K562 (cell line): ENCODE data around the gene FAM83F. TPM values are rescaled to one million over a fixed set of nuclear protein-coding genes. Genes with fewer than 3 reads are reported as not detected.

Experiments
- CHCHD3 ChIP-seq: fragments of 250-450 bp; sonication (Bioruptor Pico); IDR thresholded peaks from 2 replicates; pipeline ENCODE4 v2.1.2; 2022; ENCODE audit warnings: mild to moderate bottlenecking
- DNMT1 ChIP-seq: fragments of 450-650 bp; IDR thresholded peaks from 2 replicates; pipeline ENCODE4 v1.6.1; 2016; ENCODE audit warnings: antibody characterized with exemption, mild to moderate bottlenecking
- GATAD2A ChIP-seq: fragments of 450-650 bp; IDR thresholded peaks from 2 replicates; pipeline ENCODE4 v1.6.1; 2017
- HCFC1 ChIP-seq: IDR thresholded peaks from 2 replicates; pipeline ENCODE4 v1.6.1; 2012; ENCODE audit warnings: low read depth, low read length, improper control_type of control experiment
- KLF13 ChIP-seq: fragments of 450-650 bp; IDR thresholded peaks from 2 replicates; pipeline ENCODE4 v1.6.1; 2016; ENCODE audit warnings: missing genetic modification characterization, low read depth, mild to moderate bottlenecking, missing compliant biosample characterization, moderate library complexity, borderline replicate concordance
- MEF2A ChIP-seq: IDR thresholded peaks from 2 replicates; pipeline ENCODE4 v1.6.1; 2011; ENCODE audit warnings: low read depth, mild to moderate bottlenecking, low read length, moderate library complexity; ENCODE audit not compliant: control insufficient read depth
- POU5F1 ChIP-seq: fragments of 150-350 bp; IDR thresholded peaks from 2 replicates; pipeline ENCODE4 v1.6.1; 2014; ENCODE audit warnings: borderline replicate concordance, low read length, low read depth, mild to moderate bottlenecking; ENCODE audit not compliant: partially characterized antibody
- PTTG1 ChIP-seq: fragments of 450-650 bp; IDR thresholded peaks from 2 replicates; pipeline ENCODE4 v1.6.1; 2016; ENCODE audit warnings: low read depth, mild to moderate bottlenecking, missing genetic modification characterization, missing compliant biosample characterization
- SLC30A9 ChIP-seq: fragments of 250-450 bp; sonication (Bioruptor Pico); IDR thresholded peaks from 2 replicates; pipeline ENCODE4 v1.8.0; 2022; ENCODE audit warnings: mild to moderate bottlenecking, moderate library complexity
- SP1 ChIP-seq: sonication (generic); formaldehyde crosslinking; IDR thresholded peaks from 2 replicates; pipeline ENCODE4 v1.8.1; 2022; ENCODE audit warnings: mild to moderate bottlenecking, missing genetic modification reagents
- ZC3H11A ChIP-seq: IDR thresholded peaks from 2 replicates; pipeline ENCODE4 v1.6.1; 2012; ENCODE audit warnings: low read depth, low read length, improper control_type of control experiment
- ZNF197 ChIP-seq: fragments of 200-800 bp; sonication (Bioruptor generic); IDR thresholded peaks from 2 replicates; pipeline ENCODE4 v1.6.1; 2016; ENCODE audit warnings: low read depth, missing genetic modification characterization, missing compliant biosample characterization
- ZNF431 ChIP-seq: sonication (generic); formaldehyde crosslinking; IDR thresholded peaks from 2 replicates; pipeline ENCODE4 v1.8.0; 2022; ENCODE audit warnings: mild to moderate bottlenecking, missing genetic modification reagents
- ZNF780A ChIP-seq: fragments of 250-450 bp; sonication (Bioruptor Pico); IDR thresholded peaks from 2 replicates; pipeline ENCODE4 v1.5.0; 2021; ENCODE audit warnings: mild to moderate bottlenecking
- polyA plus RNA-seq, 8 experiments: library from polyadenylated mRNA; depleted of rRNA in 4 of 8; stranded (reverse) in 5 of 8; unstranded in 3 of 8; fragments of >200 nt; fragmentation: Nextera tagmentation in 2 of 8; fragmentation: Illumina TruSeq in 1 of 8; extraction: Ambion mirVana in 2 of 8; extraction: Trizol in 1 of 8; gene quantifications; 2 replicates each; pipeline versions ENCODE4 v1.2.1 to v1.2.3, GENCODE V29; 2011 to 2014; ENCODE audit warnings: inconsistent platforms in 1 of 8, missing spikeins in 1 of 8
- total RNA-seq, 7 experiments: library from RNA; depleted of rRNA in 6 of 7; stranded (reverse); fragments of >200 nt in 6 of 7; fragmentation: Illumina TruSeq in 2 of 7; extraction: Trizol in 2 of 7; gene quantifications; 2 replicates each; pipeline versions ENCODE4 v1.2.1 to v1.2.3, GENCODE V29; 2011 to 2021; ENCODE audit warnings: low replicate concordance in 1 of 7
- TF ChIP-seq, protein P1 (sequence below): fragments of 250-450 bp; sonication (Bioruptor Pico); IDR thresholded peaks from 2 replicates; pipeline ENCODE4 v1.9.0; 2021; ENCODE audit warnings: mild to moderate bottlenecking, inconsistent platforms
- TF ChIP-seq, protein P2 (sequence below): fragments of 450-650 bp; IDR thresholded peaks from 2 replicates; pipeline ENCODE4 v1.6.1; 2018; ENCODE audit not compliant: partially characterized antibody
- TF ChIP-seq, protein P3 (sequence below), 2 experiments: IDR thresholded peaks in 1 of 2; conservative IDR thresholded peaks in 1 of 2; 2 replicates each; pipeline ENCODE4 v1.6.1; 2016; ENCODE audit warnings: low read depth in 2 of 2, mild to moderate bottlenecking in 1 of 2, missing compliant biosample characterization in 1 of 2, missing genetic modification characterization in 1 of 2, moderate library complexity in 1 of 2

Gene FAM83F
- total and polyA plus RNA-seq, 9 of the 15 experiments (the other 6 are each of a cell fraction or from before 2014, with no cell fraction given), result under 0.01 to 0.13 (median 0.04) TPM; not detected in 1

DNA sequence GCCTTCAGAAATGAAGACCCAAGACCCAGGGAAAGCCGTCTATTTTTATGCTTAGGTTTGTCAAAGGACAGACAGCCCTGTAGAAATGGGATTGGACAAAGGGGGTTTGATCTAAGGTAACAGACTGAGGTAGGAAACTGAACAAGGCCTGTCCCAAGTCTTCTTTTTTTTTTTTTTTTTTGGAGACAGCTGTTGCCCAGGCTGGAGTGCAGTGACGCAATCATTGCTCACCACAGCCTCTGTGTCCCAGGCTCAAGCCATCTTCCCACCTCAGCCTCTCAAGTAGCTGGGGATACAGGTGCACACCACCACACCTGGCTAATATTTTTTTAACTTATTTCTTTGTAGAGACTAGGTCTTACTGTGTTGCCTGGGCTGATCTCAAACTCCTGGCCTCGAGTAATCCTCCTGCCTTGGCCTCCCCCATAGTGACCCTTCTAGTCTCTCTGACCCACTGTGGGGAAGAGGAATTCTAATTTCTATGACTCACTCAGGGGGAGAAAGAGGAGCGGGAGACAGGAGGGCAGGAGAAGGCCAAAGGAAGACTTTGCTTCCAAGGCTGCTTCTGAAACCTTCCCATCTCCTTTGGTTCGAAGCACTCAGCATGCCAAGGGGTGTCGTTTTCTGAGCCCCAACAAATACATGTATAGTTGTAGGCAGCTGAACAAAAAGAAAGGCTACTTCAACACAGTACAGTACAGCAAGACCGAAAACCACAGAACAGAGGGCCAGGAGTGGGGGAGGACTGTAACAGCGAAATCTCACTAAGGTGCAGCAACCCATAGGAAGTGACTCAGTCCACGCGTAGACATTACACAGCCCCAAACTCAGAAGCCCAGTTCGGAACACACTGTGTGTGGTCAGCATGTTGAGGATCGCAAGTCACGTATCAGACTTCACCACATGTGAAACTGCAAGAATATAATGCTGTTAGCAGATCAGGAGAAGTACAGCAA, 33.7 kb upstream of the FAM83F start (continued):
- TF ChIP-seq KLF13 (tag), result no peak
- TF ChIP-seq PTTG1 (tag), result no peak
- TF ChIP-seq HCFC1, result no peak
- TF ChIP-seq, protein P1, sequence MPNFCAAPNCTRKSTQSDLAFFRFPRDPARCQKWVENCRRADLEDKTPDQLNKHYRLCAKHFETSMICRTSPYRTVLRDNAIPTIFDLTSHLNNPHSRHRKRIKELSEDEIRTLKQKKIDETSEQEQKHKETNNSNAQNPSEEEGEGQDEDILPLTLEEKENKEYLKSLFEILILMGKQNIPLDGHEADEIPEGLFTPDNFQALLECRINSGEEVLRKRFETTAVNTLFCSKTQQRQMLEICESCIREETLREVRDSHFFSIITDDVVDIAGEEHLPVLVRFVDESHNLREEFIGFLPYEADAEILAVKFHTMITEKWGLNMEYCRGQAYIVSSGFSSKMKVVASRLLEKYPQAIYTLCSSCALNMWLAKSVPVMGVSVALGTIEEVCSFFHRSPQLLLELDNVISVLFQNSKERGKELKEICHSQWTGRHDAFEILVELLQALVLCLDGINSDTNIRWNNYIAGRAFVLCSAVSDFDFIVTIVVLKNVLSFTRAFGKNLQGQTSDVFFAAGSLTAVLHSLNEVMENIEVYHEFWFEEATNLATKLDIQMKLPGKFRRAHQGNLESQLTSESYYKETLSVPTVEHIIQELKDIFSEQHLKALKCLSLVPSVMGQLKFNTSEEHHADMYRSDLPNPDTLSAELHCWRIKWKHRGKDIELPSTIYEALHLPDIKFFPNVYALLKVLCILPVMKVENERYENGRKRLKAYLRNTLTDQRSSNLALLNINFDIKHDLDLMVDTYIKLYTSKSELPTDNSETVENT (CRISPR knock-in tag), result no peak
- TF ChIP-seq MEF2A, result no peak
- TF ChIP-seq, protein P2, sequence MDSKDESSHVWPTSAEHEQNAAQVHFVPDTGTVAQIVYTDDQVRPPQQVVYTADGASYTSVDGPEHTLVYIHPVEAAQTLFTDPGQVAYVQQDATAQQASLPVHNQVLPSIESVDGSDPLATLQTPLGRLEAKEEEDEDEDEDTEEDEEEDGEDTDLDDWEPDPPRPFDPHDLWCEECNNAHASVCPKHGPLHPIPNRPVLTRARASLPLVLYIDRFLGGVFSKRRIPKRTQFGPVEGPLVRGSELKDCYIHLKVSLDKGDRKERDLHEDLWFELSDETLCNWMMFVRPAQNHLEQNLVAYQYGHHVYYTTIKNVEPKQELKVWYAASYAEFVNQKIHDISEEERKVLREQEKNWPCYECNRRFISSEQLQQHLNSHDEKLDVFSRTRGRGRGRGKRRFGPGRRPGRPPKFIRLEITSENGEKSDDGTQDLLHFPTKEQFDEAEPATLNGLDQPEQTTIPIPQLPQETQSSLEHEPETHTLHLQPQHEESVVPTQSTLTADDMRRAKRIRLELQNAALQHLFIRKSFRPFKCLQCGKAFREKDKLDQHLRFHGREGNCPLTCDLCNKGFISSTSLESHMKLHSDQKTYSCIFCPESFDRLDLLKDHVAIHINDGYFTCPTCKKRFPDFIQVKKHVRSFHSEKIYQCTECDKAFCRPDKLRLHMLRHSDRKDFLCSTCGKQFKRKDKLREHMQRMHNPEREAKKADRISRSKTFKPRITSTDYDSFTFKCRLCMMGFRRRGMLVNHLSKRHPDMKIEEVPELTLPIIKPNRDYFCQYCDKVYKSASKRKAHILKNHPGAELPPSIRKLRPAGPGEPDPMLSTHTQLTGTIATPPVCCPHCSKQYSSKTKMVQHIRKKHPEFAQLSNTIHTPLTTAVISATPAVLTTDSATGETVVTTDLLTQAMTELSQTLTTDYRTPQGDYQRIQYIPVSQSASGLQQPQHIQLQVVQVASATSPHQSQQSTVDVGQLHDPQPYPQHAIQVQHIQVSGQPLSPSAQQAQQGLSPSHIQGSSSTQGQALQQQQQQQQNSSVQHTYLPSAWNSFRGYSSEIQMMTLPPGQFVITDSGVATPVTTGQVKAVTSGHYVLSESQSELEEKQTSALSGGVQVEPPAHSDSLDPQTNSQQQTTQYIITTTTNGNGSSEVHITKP, result peak; percentile 92
- TF ChIP-seq ZNF431 (CRISPR knock-in tag), result no peak
- no peak for TF ChIP-seq POU5F1
- TF ChIP-seq, protein P3, sequence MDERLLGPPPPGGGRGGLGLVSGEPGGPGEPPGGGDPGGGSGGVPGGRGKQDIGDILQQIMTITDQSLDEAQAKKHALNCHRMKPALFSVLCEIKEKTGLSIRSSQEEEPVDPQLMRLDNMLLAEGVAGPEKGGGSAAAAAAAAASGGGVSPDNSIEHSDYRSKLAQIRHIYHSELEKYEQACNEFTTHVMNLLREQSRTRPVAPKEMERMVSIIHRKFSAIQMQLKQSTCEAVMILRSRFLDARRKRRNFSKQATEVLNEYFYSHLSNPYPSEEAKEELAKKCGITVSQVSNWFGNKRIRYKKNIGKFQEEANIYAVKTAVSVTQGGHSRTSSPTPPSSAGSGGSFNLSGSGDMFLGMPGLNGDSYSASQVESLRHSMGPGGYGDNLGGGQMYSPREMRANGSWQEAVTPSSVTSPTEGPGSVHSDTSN (CRISPR knock-in tag; IDR thresholded peaks at IDR 0.05; ENCODE audit: low read depth), result no peak
- TF ChIP-seq, protein P3 (tag; conservative IDR thresholded peaks at IDR 0.05; ENCODE audit: low read depth), result no peak
- TF ChIP-seq ZNF197 (CRISPR knock-in tag), result no peak
- no peak for TF ChIP-seq SP1 (CRISPR knock-in tag)
- no peak for TF ChIP-seq SLC30A9 (CRISPR knock-in tag)
- no peak for TF ChIP-seq DNMT1
- TF ChIP-seq ZNF780A (CRISPR knock-in tag), result no peak
- no peak for TF ChIP-seq GATAD2A
- TF ChIP-seq CHCHD3, result no peak
- TF ChIP-seq ZC3H11A, result no peak
